GM12872 (cell line): ENCODE data around the gene SPAG7.

Source experiments
- TF ChIP-seq, protein P1 (sequence below): IDR thresholded peaks from 3 replicates; pipeline ENCODE4 v1.5.1; 2011; ENCODE audit warnings: low read depth, mild to moderate bottlenecking, low read length, moderate library complexity; ENCODE audit not compliant: insufficient read depth

The SPAG7 gene

DNA sequence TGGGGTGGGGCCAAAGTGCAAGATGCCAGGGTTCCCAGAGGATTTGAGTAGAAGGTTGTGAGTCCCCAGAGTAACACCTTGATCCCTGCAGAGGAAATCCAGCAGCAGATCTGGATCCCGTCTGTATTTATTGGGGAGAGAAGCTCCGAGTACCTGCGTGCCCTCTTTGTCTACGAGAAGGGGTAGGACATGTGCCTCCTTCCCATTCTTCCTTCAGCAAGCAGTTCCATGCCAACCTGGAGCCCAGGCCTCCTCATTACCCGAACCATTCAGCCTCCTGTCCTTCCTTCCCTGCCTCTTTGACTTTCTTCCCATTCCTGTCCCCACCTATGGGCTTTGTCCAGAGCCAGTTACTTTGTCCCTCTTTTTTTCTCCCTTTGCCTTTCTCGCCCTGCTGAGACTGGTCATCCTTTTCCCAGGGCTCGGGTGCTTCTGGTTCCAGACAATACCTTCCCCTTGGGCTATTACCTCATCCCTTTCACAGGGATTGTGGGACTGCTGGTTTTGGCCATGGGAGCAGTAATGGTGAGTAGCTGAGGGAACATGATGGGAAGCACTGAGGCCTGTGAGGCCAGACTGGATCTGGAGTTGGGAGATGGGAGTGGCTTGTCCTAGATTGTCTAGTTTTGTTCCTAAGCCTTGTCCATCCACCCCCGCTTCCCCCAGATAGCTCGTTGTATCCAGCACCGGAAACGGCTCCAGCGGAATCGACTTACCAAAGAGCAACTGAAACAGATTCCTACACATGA lies 24.7 kb downstream of the SPAG7 start:
- TF ChIP-seq, protein P1, sequence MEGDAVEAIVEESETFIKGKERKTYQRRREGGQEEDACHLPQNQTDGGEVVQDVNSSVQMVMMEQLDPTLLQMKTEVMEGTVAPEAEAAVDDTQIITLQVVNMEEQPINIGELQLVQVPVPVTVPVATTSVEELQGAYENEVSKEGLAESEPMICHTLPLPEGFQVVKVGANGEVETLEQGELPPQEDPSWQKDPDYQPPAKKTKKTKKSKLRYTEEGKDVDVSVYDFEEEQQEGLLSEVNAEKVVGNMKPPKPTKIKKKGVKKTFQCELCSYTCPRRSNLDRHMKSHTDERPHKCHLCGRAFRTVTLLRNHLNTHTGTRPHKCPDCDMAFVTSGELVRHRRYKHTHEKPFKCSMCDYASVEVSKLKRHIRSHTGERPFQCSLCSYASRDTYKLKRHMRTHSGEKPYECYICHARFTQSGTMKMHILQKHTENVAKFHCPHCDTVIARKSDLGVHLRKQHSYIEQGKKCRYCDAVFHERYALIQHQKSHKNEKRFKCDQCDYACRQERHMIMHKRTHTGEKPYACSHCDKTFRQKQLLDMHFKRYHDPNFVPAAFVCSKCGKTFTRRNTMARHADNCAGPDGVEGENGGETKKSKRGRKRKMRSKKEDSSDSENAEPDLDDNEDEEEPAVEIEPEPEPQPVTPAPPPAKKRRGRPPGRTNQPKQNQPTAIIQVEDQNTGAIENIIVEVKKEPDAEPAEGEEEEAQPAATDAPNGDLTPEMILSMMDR = no peak

DNA sequence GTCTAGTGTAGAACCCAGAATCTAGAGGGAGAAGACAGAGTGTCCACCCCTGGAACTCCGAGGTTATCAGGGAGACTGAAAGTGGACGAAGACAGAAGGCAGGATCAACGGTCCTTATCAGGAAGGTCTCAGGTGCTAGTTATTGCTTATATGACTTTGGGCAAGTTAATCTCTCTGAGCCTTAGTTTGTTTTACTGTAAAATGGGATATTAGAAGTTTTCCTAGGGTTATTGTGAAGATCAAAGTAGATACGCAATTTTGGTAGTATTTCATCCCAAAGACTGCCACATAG lies 26.4 kb downstream of the SPAG7 start:
- TF ChIP-seq, protein P1 = no peak

DNA sequence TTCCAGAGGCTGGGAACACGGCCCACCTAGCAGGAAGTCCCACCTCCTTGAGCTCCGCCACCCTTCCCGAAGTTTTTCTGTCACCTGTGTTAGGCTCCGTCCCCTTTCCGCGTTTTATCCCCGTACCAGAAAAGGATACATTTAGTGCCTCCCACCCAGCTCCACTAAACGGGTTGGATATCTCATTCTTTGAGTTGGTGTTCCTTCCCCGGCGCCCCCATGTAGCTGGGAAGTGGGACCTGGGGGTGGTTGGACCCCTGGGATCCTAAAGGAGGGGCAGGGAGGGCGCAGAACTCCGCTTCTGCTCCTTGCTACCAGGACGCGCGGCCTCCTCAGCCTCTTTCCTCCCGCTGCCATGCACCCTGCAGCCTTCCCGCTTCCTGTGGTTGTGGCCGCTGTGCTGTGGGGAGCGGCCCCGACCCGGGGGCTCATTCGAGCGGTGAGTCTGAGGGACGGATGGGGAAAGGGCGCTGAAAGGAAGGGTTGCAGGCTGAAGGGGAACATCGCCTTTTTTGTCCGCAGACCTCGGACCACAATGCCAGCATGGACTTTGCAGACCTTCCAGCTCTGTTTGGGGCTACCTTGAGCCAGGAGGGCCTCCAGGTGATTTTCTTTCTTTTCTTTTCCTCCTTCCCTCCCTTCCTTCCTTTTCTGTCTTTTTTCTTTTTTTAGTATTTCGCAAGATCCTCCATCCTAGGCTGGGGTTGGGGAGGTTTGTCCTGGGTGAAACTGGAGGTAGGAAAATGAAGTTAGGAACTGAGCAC lies 26.9 kb downstream of the SPAG7 start:
- TF ChIP-seq, protein P1 = no peak

DNA sequence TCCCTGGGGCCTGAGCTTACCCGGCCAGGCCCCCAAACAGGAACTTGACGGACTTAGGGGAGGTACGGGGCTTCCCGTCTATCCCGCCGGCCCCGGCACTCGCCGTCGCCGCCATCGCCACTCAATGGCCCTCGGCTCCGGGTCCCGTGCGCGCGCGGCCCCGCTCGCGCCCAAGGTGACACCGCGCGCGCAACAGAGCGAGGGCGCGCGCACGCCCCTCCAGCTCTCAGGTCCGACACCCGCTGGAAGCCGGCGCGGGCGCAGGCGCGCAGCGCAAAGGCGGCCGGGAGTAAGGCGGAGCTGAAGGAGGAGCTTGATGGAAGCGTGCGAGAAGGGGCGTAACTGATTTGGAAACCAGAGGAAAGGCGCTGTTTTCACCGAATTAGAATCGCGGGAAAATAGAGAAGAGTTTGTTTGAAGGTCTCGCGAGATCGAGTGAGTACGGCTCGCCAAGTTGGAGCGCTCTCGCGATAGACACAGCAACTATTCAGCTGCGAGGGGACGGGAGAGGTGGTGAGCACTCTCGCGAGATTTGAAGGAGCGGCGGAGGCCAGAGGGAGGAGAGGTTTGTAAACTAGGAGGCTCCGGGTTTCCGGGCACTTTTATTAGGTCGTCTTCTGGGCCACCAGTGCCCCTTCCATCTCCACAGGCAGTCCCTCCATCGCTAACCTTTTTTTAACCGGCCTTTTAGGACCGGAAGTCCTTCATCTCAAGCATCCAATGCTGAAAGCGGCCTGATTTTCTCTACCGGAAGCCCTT lies 27.6 kb downstream of the SPAG7 start, which contains the start of the genes RNF167 and SLC25A11:
RNF167 (plus strand) TSS at position 473 of the 759 bp plus-strand sequence. CDS start 642 bp downstream, outside the sequence.
SLC25A11 (minus strand) TSS at position 251 of the 759 bp plus-strand sequence; CDS start at position 115, 136 bp downstream.
- TF ChIP-seq, protein P1 = no peak

DNA sequence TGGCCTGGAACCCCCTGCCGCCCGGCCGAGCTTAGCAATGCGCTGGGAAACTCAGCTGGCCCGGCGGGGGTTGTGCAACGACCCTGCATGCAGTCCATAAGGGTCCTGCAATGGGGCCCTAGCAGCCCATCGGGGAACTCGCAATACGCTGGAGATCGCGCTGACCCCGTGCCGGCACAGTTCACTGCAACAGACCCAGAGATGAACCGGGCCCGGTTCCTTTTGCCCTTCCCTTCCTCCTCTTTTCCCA lies 28.1 kb downstream of the SPAG7 start:
- TF ChIP-seq, protein P1 = no peak

DNA sequence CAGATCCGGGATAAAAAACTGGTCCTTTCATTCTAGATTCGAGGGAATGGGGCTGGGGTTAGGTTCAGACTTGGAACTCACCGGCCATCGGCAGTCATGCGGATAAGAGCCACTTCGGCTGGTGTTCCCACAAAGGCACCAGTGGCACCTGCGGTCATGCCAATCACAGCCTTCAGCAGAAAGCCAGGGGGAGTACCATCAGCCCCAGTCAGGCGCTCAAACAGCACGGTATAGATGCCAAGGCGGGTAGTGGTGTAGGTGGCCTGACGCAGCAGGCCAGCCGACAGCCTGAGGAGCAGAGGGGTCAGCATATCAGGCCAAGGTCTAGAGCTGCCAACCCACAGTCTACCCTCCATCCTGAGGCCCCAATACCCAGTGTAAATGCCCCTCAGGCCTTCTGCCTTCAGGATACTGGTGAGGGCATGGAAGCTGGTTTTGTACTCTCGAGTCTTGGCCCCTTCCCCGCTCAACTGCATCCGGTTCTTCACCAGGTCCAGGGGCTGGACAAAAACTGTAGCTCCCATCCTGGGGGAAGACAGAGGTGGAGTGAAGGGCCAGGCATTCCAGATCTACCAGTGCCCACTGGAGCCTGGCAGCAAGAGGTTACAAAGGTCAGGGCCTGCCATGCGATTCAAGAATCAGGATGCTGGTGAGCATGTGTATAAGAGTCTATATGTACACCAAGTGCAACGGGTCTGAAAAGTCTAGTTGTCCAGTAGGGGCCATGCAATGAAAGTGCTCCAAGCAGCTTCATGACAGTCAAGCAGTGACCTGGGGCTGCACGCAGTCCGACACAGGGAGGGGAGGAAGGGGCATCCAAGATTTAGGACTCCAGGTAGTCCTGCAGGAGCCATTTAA lies 28.7 kb downstream of the SPAG7 start:
- TF ChIP-seq, protein P1 = no peak
